NCI-H446 treated with DMSO at 0.1 percent for 48 hours (cell line): ENCODE measurements around the gene NEDD4L.
"Not testable (repeated sequence)": the region's sequence is repeated elsewhere in the genome, so short reads cannot be mapped to it uniquely, and the experiment has no call there.

Experiments
- DNase-seq: peaks from one replicate; lab custom pipeline; 2025; lab: John Stamatoyannopoulos, UW

The NEDD4L gene

GRCh38 chr18:58418361-58418760 is 374.3 kb downstream of the NEDD4L start:
- DNase-seq, result no peak

GRCh38 chr18:58419587-58420199 is 375.7 kb downstream of the NEDD4L start:
- no peak for DNase-seq

DNA sequence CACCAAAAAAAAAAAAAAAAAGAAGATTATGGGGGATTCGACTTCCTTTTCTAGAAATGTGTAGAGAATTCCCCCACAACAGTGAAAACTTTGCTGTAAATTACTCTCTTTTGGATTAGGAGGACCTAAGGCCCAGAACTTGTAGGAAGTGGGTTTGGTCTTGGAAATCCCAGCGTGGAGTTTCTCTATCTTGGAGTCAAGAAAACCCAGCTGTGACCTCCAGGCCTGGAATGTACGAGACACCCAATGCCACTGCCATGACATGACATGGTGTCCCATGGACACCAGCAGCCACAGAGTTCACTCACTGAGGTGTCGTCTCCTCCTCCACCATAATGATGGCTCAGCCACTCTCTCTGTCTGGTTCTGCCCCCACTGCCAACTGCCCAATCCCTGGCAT is 382.6 kb downstream of the NEDD4L start:
- DNase-seq, result no peak

GRCh38 chr18:58427321-58427720 is 383.3 kb downstream of the NEDD4L start:
- no peak for DNase-seq

DNA sequence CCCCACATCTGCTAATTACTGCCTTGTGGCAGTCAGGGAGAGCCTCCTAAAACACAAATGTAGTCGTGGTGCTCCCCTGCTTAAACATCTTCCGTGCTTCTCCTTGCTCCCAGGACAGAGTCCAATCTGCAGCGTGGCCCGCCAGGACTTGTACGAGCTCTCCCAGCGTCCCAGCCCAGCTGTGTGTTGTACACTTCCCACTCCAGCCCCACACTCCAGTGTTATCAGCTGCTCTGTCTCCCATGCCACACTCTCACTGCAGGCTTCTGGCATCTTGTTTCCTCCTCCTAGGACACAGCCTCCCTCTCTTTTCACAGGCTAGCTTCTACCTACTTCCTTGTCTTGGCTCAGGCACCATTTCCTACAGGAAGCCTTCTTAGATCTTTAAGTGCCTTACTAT is 385.4 kb downstream of the NEDD4L start:
- DNase-seq, result no peak

GRCh38 chr18:58431215-58431614 is 387.2 kb downstream of the NEDD4L start:
- no peak for DNase-seq

DNA sequence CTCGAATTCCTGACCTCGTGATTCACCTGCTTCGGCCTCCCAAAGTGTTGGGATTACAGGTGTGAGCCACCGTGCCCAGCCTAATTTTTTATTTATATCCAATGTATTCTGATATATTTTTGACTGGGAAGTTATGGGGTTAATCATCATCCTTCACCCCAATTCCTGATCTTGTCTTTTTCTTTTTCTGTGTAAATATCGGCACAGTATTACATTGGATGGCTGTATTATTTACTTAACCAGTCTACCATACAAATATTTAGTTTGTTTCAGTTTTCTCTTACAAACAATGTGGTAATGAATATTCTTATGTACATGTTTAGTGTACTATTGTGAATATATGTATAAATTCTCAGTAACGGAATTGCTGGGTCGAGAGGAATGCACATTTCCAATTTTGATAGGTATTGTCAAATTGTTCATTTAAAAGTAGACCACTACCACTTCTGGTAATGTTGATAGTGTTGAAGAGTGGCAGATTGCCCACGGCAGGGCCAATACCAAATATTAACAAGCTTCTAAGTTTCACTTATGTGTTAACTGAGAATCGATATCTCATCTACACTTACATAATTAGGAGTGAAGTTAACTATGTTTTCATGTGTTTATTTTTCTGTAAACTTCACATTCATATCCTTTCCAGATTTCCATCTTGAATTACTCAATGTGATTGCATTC is 388.2 kb downstream of the NEDD4L start:
- DNase-seq, result no peak

- not testable (repeated sequence) for DNase-seq
Observed at GRCh38 chr18:58435221-58436005, 391.4 kb downstream of the NEDD4L start.

- DNase-seq, result no peak
Observed at GRCh38 chr18:58438161-58438957, 394.3 kb downstream of the NEDD4L start.

GRCh38 chr18:58438958-58439300 is 394.9 kb downstream of the NEDD4L start:
- DNase-seq, result no peak

GRCh38 chr18:58443671-58444070 is 399.6 kb downstream of the NEDD4L start:
- DNase-seq, result no peak

DNA sequence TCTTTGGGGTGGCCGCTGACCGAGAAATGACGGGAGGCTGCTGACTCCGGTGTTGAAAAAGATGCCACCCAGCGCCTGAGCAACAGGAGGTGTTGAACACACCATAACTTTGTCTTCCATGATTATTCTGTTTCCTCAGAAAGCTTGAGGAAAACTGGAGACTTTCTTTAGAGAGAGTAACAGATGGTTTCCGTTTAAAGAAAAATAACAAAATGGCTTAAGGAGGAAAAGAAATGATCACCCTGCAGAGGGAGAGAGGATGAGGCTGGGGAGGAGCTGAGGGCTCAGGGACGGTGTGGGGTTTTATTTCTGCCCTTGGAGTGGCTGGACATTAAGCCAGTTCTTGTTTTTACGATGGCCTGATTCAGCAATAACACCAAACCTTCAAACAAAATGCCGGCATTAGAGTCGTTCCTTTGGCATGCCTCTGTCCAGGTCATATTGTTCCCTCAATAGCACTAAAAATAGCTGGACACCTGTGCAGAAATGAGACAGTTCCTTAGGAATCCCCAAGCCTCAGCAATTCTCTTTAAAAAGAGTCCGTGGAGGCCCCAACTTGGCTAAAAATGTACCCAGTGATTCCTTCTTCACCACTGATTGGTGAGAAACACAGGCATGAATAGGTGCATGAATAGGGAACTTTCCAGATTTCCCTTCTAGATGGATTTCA is 402.5 kb downstream of the NEDD4L start:
- DNase-seq, result no peak

DNA sequence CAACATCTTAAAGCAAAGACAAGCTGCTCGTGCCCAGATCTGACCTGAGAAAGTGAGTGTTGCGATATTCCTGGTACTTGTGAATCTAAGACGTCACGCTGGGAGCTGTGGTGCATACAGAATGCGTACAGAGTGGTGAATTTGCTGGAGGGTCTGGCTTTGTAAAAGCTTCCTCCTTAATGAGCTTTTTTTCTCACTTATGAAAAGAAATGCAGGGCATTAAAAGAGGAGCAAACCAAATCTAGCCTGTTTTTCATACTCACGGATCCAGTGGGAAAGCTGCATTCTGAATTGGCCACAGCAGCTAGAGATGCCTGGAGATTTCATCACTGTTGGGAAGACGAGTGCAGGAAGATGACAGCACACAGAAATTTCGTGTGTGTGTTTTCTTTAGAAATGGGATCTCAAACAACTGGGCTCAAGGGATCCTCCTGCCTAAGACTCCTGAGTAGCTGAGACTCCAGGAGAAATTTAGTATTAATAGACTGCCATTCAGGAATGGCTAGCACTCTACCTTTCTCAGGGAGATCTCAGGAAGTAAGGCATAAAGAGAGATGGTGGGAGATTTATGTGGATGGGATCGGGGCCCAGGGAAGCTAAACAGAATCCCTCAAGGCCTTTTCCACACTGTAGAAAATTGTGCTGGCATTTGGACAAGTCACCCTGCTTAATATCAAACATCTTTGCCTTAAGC is 403.5 kb downstream of the NEDD4L start:
- DNase-seq, result no peak

DNA sequence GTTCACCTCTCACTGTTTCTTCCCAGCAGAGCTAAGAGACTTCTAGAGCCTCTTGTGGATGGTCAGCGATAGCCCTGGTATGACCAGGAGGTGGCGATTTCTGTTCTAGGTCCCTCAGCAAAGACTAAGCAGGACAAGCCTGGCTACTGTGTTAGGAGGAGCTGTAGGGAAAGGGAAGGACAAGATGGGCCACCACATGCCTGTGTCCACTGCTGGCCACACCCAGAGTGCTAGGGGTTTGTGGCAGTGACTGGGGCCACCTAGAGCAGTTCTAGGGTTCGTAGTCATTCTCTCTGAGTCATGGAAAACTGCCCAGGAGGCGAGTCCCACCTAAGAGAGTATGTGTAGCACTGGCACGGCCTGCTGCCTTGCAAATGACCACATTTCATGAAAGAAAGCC is 405.4 kb downstream of the NEDD4L start:
- no peak for DNase-seq
